ENCODE measurements around the gene TSBP1. TPM values are rescaled to one million over a fixed set of nuclear protein-coding genes. Genes with fewer than 3 reads are reported as not detected.
"Not testable (repeated sequence)": the region's sequence is repeated elsewhere in the genome, so short reads cannot be mapped to it uniquely, and the experiment has no call there.

Gene TSBP1
- total and polyA plus RNA-seq, 2 of the 13 experiments (the other 11 are each of a cell fraction or from before 2014, with no cell fraction given) = not detected

- FAIRE-seq; H3K4me3 ChIP-seq (replicated peaks in 1 of 3; ENCODE audit: insufficient read depth in 1 of 3, low read depth in 2 of 3, low read length in 3 of 3); H2AFZ ChIP-seq (ENCODE audit: low read length); H3K4me2 ChIP-seq (ENCODE audit: low read depth, low read length); H4K20me1 ChIP-seq (ENCODE audit: insufficient read depth, low read length); H3K79me2 ChIP-seq (ENCODE audit: insufficient read depth, low read length); BruUV-seq (replicated peaks); ATAC-seq; CTCF ChIA-PET (ENCODE audit: low intra/inter-chr PET ratio, low total read pairs); POLR2A ChIA-PET; DNase-seq (ENCODE audit: low spot score); H3K9ac ChIP-seq (ENCODE audit: insufficient read depth, low read depth, low read length); H3K9me3 ChIP-seq (ENCODE audit: low read length); intact Hi-C loops (cut with micrococcal nuclease; ENCODE audit: unreplicated experiment); H3K27me3 ChIP-seq (ENCODE audit: control insufficient read depth in 1 of 2, insufficient read depth in 2 of 2, low read length in 2 of 2); H3K4me1 ChIP-seq (ENCODE audit: insufficient read depth, low read length); H3K36me3 ChIP-seq (replicated peaks in 1 of 2; ENCODE audit: control insufficient read depth in 1 of 2, insufficient read depth in 2 of 2, low read length in 2 of 2); H3K27ac ChIP-seq (ENCODE audit: extremely low read length, insufficient read depth, low read length); in situ Hi-C loops (cut with HindIII; ENCODE audit: extremely low pct_ligation_motif_present, low pct_unique_long_range_greater_than_20kb): not testable (repeated sequence)
- 6% methylated on average over 8 of the region's 8 CpGs for WGBS (ENCODE audit: low lambda C conversion rate)
These were observed 13.2 kb downstream of the TSBP1 start for GRCh38 chr6:32358548-32358947.

GRCh38 chr6:32355018-32355417 is 16.7 kb downstream of the TSBP1 start:
- Histone ChIP-seq H4K20me1 (ENCODE audit: insufficient read depth, low read length) (no peaks in the 10 kb centered on the region), H3K4me1 (ENCODE audit: insufficient read depth, low read length) (no peaks in the 10 kb centered on the region), H3K27me3 (ENCODE audit: control insufficient read depth in 1 of 2, insufficient read depth in 2 of 2, low read length in 2 of 2) (no peaks in the 10 kb centered on the region), H3K4me2 (ENCODE audit: low read depth, low read length) (no peak overlapping the region), H2AFZ (ENCODE audit: low read length) (no peak overlapping the region), H3K79me2 (ENCODE audit: insufficient read depth, low read length) (no peaks in the 10 kb centered on the region), H3K36me3 (replicated peaks in 1 of 2; ENCODE audit: control insufficient read depth in 1 of 2, insufficient read depth in 2 of 2, low read length in 2 of 2) (no peaks in the 10 kb centered on the region), H3K9me3 (ENCODE audit: low read length) (no peaks in the 10 kb centered on the region), H3K4me3 (replicated peaks in 1 of 3; ENCODE audit: insufficient read depth in 1 of 3, low read depth in 2 of 3, low read length in 3 of 3) (no peak overlapping the region), H3K9ac (ENCODE audit: insufficient read depth, low read depth, low read length) (no peak overlapping the region), H3K27ac (ENCODE audit: extremely low read length, insufficient read depth, low read length) (no peak overlapping the region)
- TF ChIP-seq HNRNPK (IDR thresholded peaks at IDR 0.05; ENCODE audit: low read depth, low read length, poor library complexity, severe bottlenecking) = peak; percentile 67
- TF ChIP-seq SRSF1 (optimal IDR thresholded peaks at IDR 0.05; ENCODE audit: low read depth, low read length) = no peak
- ChIA-PET POLR2A (no interaction called here), CTCF (ENCODE audit: low intra/inter-chr PET ratio, low total read pairs) (no interaction called here)
- 0% methylated on average over 1 of the region's 1 CpG for WGBS (ENCODE audit: low lambda C conversion rate)
- FAIRE-seq (no peak), ATAC-seq (no peak), DNase-seq (ENCODE audit: low spot score) (no peak)
- in situ Hi-C loops (cut with HindIII; ENCODE audit: extremely low pct_ligation_motif_present, low pct_unique_long_range_greater_than_20kb) = no loop called here
- intact Hi-C loops (cut with micrococcal nuclease; ENCODE audit: unreplicated experiment) = no loop called here
- BruUV-seq (replicated peaks) = no TSS peak

- Histone ChIP-seq H3K9ac (ENCODE audit: insufficient read depth, low read depth, low read length) (no peak overlapping the region), H2AFZ (ENCODE audit: low read length) (no peak overlapping the region), H4K20me1 (ENCODE audit: insufficient read depth, low read length) (no peaks in the 10 kb centered on the region), H3K4me1 (ENCODE audit: insufficient read depth, low read length) (no peaks in the 10 kb centered on the region), H3K79me2 (ENCODE audit: insufficient read depth, low read length) (no peaks in the 10 kb centered on the region), H3K9me3 (ENCODE audit: low read length) (no peaks in the 10 kb centered on the region), H3K36me3 (replicated peaks in 1 of 2; ENCODE audit: control insufficient read depth in 1 of 2, insufficient read depth in 2 of 2, low read length in 2 of 2) (no peaks in the 10 kb centered on the region), H3K4me3 (replicated peaks in 1 of 3; ENCODE audit: insufficient read depth in 1 of 3, low read depth in 2 of 3, low read length in 3 of 3) (no peak overlapping the region), H3K27me3 (ENCODE audit: control insufficient read depth in 1 of 2, insufficient read depth in 2 of 2, low read length in 2 of 2) (no peaks in the 10 kb centered on the region), H3K4me2 (ENCODE audit: low read depth, low read length) (no peak overlapping the region), H3K27ac (ENCODE audit: extremely low read length, insufficient read depth, low read length) (no peak overlapping the region)
- intact Hi-C loops (cut with micrococcal nuclease; ENCODE audit: unreplicated experiment) (no loop called here), in situ Hi-C loops (cut with HindIII; ENCODE audit: extremely low pct_ligation_motif_present, low pct_unique_long_range_greater_than_20kb) (no loop called here)
- 2% methylated on average over 2 of the region's 2 CpGs for WGBS (ENCODE audit: low lambda C conversion rate)
- ATAC-seq (no peak), FAIRE-seq (no peak), DNase-seq (ENCODE audit: low spot score) (no peak)
- ChIA-PET POLR2A (no interaction called here), CTCF (ENCODE audit: low intra/inter-chr PET ratio, low total read pairs) (no interaction called here)
- no TSS peak for BruUV-seq (replicated peaks)
- TF ChIP-seq SUZ12 (IDR thresholded peaks at IDR 0.05; ENCODE audit: low read depth, low read length) = no peak
- TF ChIP-seq TCF12 (IDR thresholded peaks at IDR 0.05) = no peak
- TF ChIP-seq TCF12 (CRISPR knock-in tag; IDR thresholded peaks at IDR 0.05) = no peak
- no peak for TF ChIP-seq SCMH1 (CRISPR knock-in tag; IDR thresholded peaks at IDR 0.05; ENCODE audit: borderline replicate concordance)
- TF ChIP-seq KAT7 (CRISPR knock-in tag; IDR thresholded peaks at IDR 0.05; ENCODE audit: borderline replicate concordance) = no peak
- TF ChIP-seq NONO (IDR thresholded peaks at IDR 0.05) = no peak
- no peak for TF ChIP-seq NONO (CRISPR knock-in tag; conservative IDR thresholded peaks at IDR 0.05)
- TF ChIP-seq MYC (CRISPR knock-in tag; IDR thresholded peaks at IDR 0.05; ENCODE audit: borderline replicate concordance) = no peak
- TF ChIP-seq ZNF33A (CRISPR knock-in tag; IDR thresholded peaks at IDR 0.05; ENCODE audit: borderline replicate concordance) = no peak
- no peak for TF ChIP-seq SRSF9 (IDR thresholded peaks at IDR 0.05; ENCODE audit: borderline replicate concordance, insufficient read depth, low read depth, low read length, poor library complexity, severe bottlenecking)
- no peak for TF ChIP-seq ZNF225 (CRISPR knock-in tag; IDR thresholded peaks at IDR 0.05)
- TF ChIP-seq KLF9 (CRISPR knock-in tag; IDR thresholded peaks at IDR 0.05; ENCODE audit: low read depth) = no peak
These were observed 18.4 kb downstream of the TSBP1 start for GRCh38 chr6:32353348-32353747.

Data from HepG2 (cell line).